Upper lobe of left lung (tissue), 4 donors: ENCODE data around the gene SLC41A3.

Experiments used
- EP300 ChIP-seq, 4 donors: sonication (generic); formaldehyde crosslinking; IDR thresholded peaks; one replicate each; pipeline ENCODE4 v1.5.1; 2017; ENCODE audit warnings: antibody characterized with exemption in 4 of 4, control low read depth in 2 of 4
- POLR2A ChIP-seq, 4 donors: fragments of 450-650 bp; IDR thresholded peaks; one replicate each; pipeline ENCODE4 v1.5.1; 2016 to 2017; ENCODE audit warnings: antibody characterized with exemption in 4 of 4, mild to moderate bottlenecking in 2 of 4
- TF ChIP-seq, protein P1 (sequence below), 6 experiments: fragments of 450-650 bp in 4 of 6; fragments of 200-600 bp in 2 of 6; sonication (generic) in 2 of 6; IDR thresholded peaks; one replicate each; pipeline ENCODE4 v1.5.1; 2016 to 2019; ENCODE audit warnings: antibody characterized with exemption in 6 of 6

DNA sequence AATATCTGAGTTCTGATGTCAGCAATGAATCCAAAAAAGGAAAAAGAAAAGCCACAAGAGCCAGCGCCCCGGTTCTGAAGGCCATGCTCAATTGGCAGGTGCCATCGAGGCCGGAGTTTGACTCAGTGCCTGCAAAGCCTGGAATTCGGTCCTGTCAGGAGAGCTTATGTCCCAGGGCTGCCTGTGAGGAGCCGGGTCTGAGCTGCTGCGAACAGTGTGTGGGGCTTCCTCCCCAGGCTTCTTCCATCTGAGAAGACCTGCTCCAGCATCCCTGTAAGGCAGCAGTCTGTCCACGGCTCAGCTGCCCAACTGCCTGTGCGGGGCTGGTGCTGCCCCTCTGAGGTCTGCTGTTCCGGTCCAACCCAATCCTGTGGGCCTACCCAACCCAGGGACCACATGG, 68.8 kb downstream of the SLC41A3 start:
- TF ChIP-seq, protein P1, sequence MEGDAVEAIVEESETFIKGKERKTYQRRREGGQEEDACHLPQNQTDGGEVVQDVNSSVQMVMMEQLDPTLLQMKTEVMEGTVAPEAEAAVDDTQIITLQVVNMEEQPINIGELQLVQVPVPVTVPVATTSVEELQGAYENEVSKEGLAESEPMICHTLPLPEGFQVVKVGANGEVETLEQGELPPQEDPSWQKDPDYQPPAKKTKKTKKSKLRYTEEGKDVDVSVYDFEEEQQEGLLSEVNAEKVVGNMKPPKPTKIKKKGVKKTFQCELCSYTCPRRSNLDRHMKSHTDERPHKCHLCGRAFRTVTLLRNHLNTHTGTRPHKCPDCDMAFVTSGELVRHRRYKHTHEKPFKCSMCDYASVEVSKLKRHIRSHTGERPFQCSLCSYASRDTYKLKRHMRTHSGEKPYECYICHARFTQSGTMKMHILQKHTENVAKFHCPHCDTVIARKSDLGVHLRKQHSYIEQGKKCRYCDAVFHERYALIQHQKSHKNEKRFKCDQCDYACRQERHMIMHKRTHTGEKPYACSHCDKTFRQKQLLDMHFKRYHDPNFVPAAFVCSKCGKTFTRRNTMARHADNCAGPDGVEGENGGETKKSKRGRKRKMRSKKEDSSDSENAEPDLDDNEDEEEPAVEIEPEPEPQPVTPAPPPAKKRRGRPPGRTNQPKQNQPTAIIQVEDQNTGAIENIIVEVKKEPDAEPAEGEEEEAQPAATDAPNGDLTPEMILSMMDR (IDR thresholded peaks at IDR 0.05): no peak
- TF ChIP-seq POLR2A (IDR thresholded peaks at IDR 0.05) (no peak), EP300 (IDR thresholded peaks at IDR 0.05) (no peak)
